H1 (cell line): ENCODE measurements around the gene CDCP1.
"Not testable (repeated sequence)": the region's sequence is repeated elsewhere in the genome, so short reads cannot be mapped to it uniquely, and the experiment has no call there.

Experiments
- ATF3 ChIP-seq: IDR thresholded peaks from 2 replicates; pipeline ENCODE4 v1.6.1; 2011; ENCODE audit warnings: low read depth, mild to moderate bottlenecking, low read length; ENCODE audit not compliant: insufficient read depth
- CHD1 ChIP-seq: IDR thresholded peaks from 2 replicates; pipeline ENCODE4 v1.6.1; 2012; ENCODE audit warnings: low read depth, low read length, improper control_type of control experiment
- CTCF ChIP-seq, 3 experiments: IDR thresholded peaks; 1 replicate in 2 of 3; 2 replicates in 1 of 3; pipeline versions ENCODE4 v1.5.1 to v1.6.1; 2011; ENCODE audit warnings: low read length in 3 of 3, mild to moderate bottlenecking in 3 of 3, inconsistent platforms in 2 of 3, low read depth in 1 of 3, moderate library complexity in 1 of 3; ENCODE audit not compliant: insufficient read depth in 1 of 3; ENCODE audit errors: control extremely low read depth in 1 of 3
- KDM4A ChIP-seq: IDR thresholded peaks from one replicate; pipeline ENCODE4 v1.7.1; 2012; ENCODE audit warnings: low read depth, mild to moderate bottlenecking, moderate library complexity, low read length, inconsistent platforms; ENCODE audit not compliant: severe bottlenecking
- NANOG ChIP-seq: IDR thresholded peaks from 2 replicates; pipeline ENCODE4 v1.6.1; 2011; ENCODE audit warnings: low read length, low read depth, mild to moderate bottlenecking, inconsistent platforms; ENCODE audit not compliant: insufficient read depth, poor library complexity, severe bottlenecking
- RAD21 ChIP-seq, 2 experiments: IDR thresholded peaks in 1 of 2; conservative IDR thresholded peaks in 1 of 2; 2 replicates each; pipeline ENCODE4 v1.6.1; 2011; ENCODE audit warnings: low read depth in 2 of 2, low read length in 2 of 2, improper control_type of control experiment in 1 of 2, inconsistent platforms in 1 of 2, mild to moderate bottlenecking in 1 of 2, moderate library complexity in 1 of 2

- TF ChIP-seq ATF3; NANOG; CTCF (IDR thresholded peaks at IDR 0.05; ENCODE audit: control extremely low read depth in 1 of 3, insufficient read depth in 1 of 3, low read depth in 1 of 3, low read length in 3 of 3); CHD1; RAD21 (IDR thresholded peaks at IDR 0.05 in 1 of 2, conservative IDR thresholded peaks at IDR 0.05 in 1 of 2; ENCODE audit: low read depth in 2 of 2, low read length in 2 of 2); KDM4A: not testable (repeated sequence)
Measured at GRCh38 chr3:45078256-45078655, 67.9 kb downstream of the CDCP1 start.
